A549 (cell line): ENCODE measurements around the gene KCNQ1.

Experiments
- HDAC2 ChIP-seq: fragments of 200-600 bp; sonication (generic); IDR thresholded peaks from 2 replicates; pipeline ENCODE4 v1.6.1; 2016
- POLR2A ChIP-seq: IDR thresholded peaks from 2 replicates; pipeline ENCODE4 v1.6.1; 2012; ENCODE audit warnings: mild to moderate bottlenecking, low read length
- RAD21 ChIP-seq, 2 experiments: fragments of >200 bp in 1 of 2; sonication (Bioruptor Twin) in 1 of 2; formaldehyde crosslinking in 1 of 2; IDR thresholded peaks in 1 of 2; conservative IDR thresholded peaks in 1 of 2; 2 replicates in 1 of 2; 3 replicates in 1 of 2; pipeline ENCODE4 v1.6.1; 2012 to 2018; ENCODE audit warnings: inconsistent platforms in 1 of 2
- TF ChIP-seq, protein P1 (sequence below): fragments of 200-600 bp; sonication (generic); IDR thresholded peaks from 2 replicates; pipeline ENCODE4 v1.6.1; 2016; ENCODE audit warnings: antibody characterized with exemption, mild to moderate bottlenecking, moderate library complexity
- TF ChIP-seq, protein P2 (sequence below): fragments of >200 bp; sonication (Bioruptor Twin); formaldehyde crosslinking; IDR thresholded peaks from 3 replicates; pipeline ENCODE4 v1.5.1; 2016
- TF ChIP-seq, protein P3 (sequence below): fragments of 450-650 bp; IDR thresholded peaks from 2 replicates; pipeline ENCODE4 v1.6.1; 2014; ENCODE audit warnings: antibody characterized with exemption
- TF ChIP-seq, protein P4 (sequence below): IDR thresholded peaks from 2 replicates; pipeline ENCODE4 v1.6.1; 2012

DNA sequence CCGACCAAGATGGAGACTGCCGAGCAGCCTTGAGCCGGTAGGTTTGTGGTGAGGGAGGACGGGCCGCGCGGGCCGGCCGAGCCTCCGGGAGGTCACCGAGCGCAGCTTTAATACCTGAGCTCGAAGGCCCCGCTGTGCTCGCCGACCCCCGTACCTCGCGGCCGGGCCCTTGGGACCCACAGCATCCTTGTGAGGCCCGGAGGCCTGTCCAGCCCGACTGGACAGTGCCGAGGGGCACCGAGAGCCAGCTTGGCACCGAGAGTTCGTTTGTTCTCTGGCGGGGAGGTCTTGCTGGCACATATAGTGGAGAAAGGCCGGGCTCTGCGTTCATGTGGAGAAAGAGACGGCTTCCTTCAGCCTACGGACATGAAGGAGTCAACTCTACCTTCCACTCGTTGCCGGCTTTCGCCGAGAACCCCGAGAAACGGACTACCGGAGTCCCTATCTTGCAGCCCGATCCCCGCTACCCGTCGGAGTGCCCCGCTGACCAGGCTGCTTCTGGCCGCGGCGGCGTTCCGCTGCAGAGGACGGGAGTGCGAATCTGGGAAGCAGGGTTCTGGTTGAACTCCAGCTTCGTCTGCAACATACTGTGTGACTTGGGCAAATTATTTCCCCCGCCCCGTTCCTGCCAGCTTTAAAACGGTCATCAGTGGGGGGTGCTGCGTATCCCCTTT lies 43.9 kb upstream of the KCNQ1 start:
- TF ChIP-seq HDAC2, result no peak
- peak; percentile 52 for TF ChIP-seq POLR2A
- TF ChIP-seq, protein P1, sequence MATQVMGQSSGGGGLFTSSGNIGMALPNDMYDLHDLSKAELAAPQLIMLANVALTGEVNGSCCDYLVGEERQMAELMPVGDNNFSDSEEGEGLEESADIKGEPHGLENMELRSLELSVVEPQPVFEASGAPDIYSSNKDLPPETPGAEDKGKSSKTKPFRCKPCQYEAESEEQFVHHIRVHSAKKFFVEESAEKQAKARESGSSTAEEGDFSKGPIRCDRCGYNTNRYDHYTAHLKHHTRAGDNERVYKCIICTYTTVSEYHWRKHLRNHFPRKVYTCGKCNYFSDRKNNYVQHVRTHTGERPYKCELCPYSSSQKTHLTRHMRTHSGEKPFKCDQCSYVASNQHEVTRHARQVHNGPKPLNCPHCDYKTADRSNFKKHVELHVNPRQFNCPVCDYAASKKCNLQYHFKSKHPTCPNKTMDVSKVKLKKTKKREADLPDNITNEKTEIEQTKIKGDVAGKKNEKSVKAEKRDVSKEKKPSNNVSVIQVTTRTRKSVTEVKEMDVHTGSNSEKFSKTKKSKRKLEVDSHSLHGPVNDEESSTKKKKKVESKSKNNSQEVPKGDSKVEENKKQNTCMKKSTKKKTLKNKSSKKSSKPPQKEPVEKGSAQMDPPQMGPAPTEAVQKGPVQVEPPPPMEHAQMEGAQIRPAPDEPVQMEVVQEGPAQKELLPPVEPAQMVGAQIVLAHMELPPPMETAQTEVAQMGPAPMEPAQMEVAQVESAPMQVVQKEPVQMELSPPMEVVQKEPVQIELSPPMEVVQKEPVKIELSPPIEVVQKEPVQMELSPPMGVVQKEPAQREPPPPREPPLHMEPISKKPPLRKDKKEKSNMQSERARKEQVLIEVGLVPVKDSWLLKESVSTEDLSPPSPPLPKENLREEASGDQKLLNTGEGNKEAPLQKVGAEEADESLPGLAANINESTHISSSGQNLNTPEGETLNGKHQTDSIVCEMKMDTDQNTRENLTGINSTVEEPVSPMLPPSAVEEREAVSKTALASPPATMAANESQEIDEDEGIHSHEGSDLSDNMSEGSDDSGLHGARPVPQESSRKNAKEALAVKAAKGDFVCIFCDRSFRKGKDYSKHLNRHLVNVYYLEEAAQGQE, result no peak
- TF ChIP-seq, protein P2, sequence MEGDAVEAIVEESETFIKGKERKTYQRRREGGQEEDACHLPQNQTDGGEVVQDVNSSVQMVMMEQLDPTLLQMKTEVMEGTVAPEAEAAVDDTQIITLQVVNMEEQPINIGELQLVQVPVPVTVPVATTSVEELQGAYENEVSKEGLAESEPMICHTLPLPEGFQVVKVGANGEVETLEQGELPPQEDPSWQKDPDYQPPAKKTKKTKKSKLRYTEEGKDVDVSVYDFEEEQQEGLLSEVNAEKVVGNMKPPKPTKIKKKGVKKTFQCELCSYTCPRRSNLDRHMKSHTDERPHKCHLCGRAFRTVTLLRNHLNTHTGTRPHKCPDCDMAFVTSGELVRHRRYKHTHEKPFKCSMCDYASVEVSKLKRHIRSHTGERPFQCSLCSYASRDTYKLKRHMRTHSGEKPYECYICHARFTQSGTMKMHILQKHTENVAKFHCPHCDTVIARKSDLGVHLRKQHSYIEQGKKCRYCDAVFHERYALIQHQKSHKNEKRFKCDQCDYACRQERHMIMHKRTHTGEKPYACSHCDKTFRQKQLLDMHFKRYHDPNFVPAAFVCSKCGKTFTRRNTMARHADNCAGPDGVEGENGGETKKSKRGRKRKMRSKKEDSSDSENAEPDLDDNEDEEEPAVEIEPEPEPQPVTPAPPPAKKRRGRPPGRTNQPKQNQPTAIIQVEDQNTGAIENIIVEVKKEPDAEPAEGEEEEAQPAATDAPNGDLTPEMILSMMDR, result no peak
- TF ChIP-seq, protein P3, sequence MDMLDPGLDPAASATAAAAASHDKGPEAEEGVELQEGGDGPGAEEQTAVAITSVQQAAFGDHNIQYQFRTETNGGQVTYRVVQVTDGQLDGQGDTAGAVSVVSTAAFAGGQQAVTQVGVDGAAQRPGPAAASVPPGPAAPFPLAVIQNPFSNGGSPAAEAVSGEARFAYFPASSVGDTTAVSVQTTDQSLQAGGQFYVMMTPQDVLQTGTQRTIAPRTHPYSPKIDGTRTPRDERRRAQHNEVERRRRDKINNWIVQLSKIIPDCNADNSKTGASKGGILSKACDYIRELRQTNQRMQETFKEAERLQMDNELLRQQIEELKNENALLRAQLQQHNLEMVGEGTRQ, result no peak
- TF ChIP-seq, protein P4, sequence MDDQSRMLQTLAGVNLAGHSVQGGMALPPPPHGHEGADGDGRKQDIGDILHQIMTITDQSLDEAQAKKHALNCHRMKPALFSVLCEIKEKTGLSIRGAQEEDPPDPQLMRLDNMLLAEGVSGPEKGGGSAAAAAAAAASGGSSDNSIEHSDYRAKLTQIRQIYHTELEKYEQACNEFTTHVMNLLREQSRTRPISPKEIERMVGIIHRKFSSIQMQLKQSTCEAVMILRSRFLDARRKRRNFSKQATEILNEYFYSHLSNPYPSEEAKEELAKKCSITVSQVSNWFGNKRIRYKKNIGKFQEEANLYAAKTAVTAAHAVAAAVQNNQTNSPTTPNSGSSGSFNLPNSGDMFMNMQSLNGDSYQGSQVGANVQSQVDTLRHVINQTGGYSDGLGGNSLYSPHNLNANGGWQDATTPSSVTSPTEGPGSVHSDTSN, result no peak
- TF ChIP-seq RAD21 (conservative IDR thresholded peaks at IDR 0.05 in 1 of 2, IDR thresholded peaks at IDR 0.05 in 1 of 2), result no peak
